ENCODE measurements around the gene S100A5.

The S100A5 gene

GRCh38 chr1:153539395-153540093, 1.2 kb downstream of the S100A5 start:
- Histone ChIP-seq H3K36me3 (ENCODE audit: insufficient read depth, low read length) (no peaks in the 10 kb centered on the region), H3K9ac (ENCODE audit: low read depth, low read length) (no peak overlapping the region), H3K27me3 (ENCODE audit: insufficient read depth, low read length, poor library complexity) (no peaks in the 10 kb centered on the region), H2AFZ (ENCODE audit: low read depth, low read length) (peak overlapping the region; percentile 68), H3K4me1 (ENCODE audit: insufficient read depth, low read length) (peaks cover 52% of the 10 kb centered on the region), H3K4me3 (ENCODE audit: low read depth in 1 of 2, low read length in 2 of 2) (no peak overlapping the region), H3K4me2 (ENCODE audit: insufficient read depth, low read length) (no peak overlapping the region; the same call in 1 of the 2 replicates), H3K79me2 (ENCODE audit: insufficient read depth, low read length) (no peaks in the 10 kb centered on the region), H3K27ac (ENCODE audit: low read length) (peak overlapping the region; percentile 77), H4K20me1 (ENCODE audit: insufficient read depth, low read length) (no peaks in the 10 kb centered on the region), H3K9me3 (ENCODE audit: insufficient read depth, low read length, severe bottlenecking) (no peaks in the 10 kb centered on the region)
- DNase-seq (no peak), ATAC-seq (ENCODE audit: insufficient read depth, low read depth) (no peak)
- TF ChIP-seq CTCF (IDR thresholded peaks at IDR 0.05; ENCODE audit: borderline replicate concordance, extremely low read depth, low read length, poor library complexity, severe bottlenecking) (no peak), EZH2 (IDR thresholded peaks at IDR 0.05; ENCODE audit: borderline replicate concordance, low read depth, low read length, severe bottlenecking) (no peak)

- DNase-seq (no peak), ATAC-seq (ENCODE audit: insufficient read depth, low read depth) (no peak)
- no peak overlapping the region for H3K27ac ChIP-seq (ENCODE audit: low read length)
- H2AFZ ChIP-seq (ENCODE audit: low read depth, low read length), result no peak overlapping the region
- no peaks in the 10 kb centered on the region for H3K36me3 ChIP-seq (ENCODE audit: insufficient read depth, low read length)
- H3K4me3 ChIP-seq (ENCODE audit: low read depth in 1 of 2, low read length in 2 of 2), result no peak overlapping the region
- no peaks in the 10 kb centered on the region for H3K27me3 ChIP-seq (ENCODE audit: insufficient read depth, low read length, poor library complexity)
- no peaks in the 10 kb centered on the region for H4K20me1 ChIP-seq (ENCODE audit: insufficient read depth, low read length)
- TF ChIP-seq EZH2 (IDR thresholded peaks at IDR 0.05; ENCODE audit: borderline replicate concordance, low read depth, low read length, severe bottlenecking) (no peak), CTCF (IDR thresholded peaks at IDR 0.05; ENCODE audit: borderline replicate concordance, extremely low read depth, low read length, poor library complexity, severe bottlenecking) (no peak)
- no peak overlapping the region for H3K4me2 ChIP-seq (ENCODE audit: insufficient read depth, low read length)
- H3K9ac ChIP-seq (ENCODE audit: low read depth, low read length), result no peak overlapping the region
- no peaks in the 10 kb centered on the region for H3K79me2 ChIP-seq (ENCODE audit: insufficient read depth, low read length)
- H3K4me1 ChIP-seq (ENCODE audit: insufficient read depth, low read length), result peaks cover 41% of the 10 kb centered on the region
- no peaks in the 10 kb centered on the region for H3K9me3 ChIP-seq (ENCODE audit: insufficient read depth, low read length, severe bottlenecking)
Observed at GRCh38 chr1:153538315-153538821, 2.4 kb downstream of the S100A5 start.

- no peak overlapping the region for H2AFZ ChIP-seq (ENCODE audit: low read depth, low read length)
- no peak overlapping the region for H3K4me3 ChIP-seq (ENCODE audit: low read depth in 1 of 2, low read length in 2 of 2)
- ATAC-seq (ENCODE audit: insufficient read depth, low read depth) (no peak), DNase-seq (no peak)
- H3K4me1 ChIP-seq (ENCODE audit: insufficient read depth, low read length), result peaks cover 33% of the 10 kb centered on the region
- no peak for TF ChIP-seq CTCF (IDR thresholded peaks at IDR 0.05; ENCODE audit: borderline replicate concordance, extremely low read depth, low read length, poor library complexity, severe bottlenecking)
- TF ChIP-seq EZH2 (IDR thresholded peaks at IDR 0.05; ENCODE audit: borderline replicate concordance, low read depth, low read length, severe bottlenecking), result no peak
- no peaks in the 10 kb centered on the region for H3K9me3 ChIP-seq (ENCODE audit: insufficient read depth, low read length, severe bottlenecking)
- H3K27ac ChIP-seq (ENCODE audit: low read length), result no peak overlapping the region
- H3K27me3 ChIP-seq (ENCODE audit: insufficient read depth, low read length, poor library complexity), result no peaks in the 10 kb centered on the region
- H3K4me2 ChIP-seq (ENCODE audit: insufficient read depth, low read length), result no peak overlapping the region
- H4K20me1 ChIP-seq (ENCODE audit: insufficient read depth, low read length), result no peaks in the 10 kb centered on the region
- H3K36me3 ChIP-seq (ENCODE audit: insufficient read depth, low read length), result no peaks in the 10 kb centered on the region
- no peak overlapping the region for H3K9ac ChIP-seq (ENCODE audit: low read depth, low read length)
- no peaks in the 10 kb centered on the region for H3K79me2 ChIP-seq (ENCODE audit: insufficient read depth, low read length)
Observed at GRCh38 chr1:153537376-153537730, 3.4 kb downstream of the S100A5 start.
